Stomach (tissue), 9 donors: Measurements from ENCODE around the gene UGP2. TPM values are rescaled to one million over a fixed set of nuclear protein-coding genes. Genes with fewer than 3 reads are reported as not detected.

Experiments used
- DNase-seq, 2 donors: peaks; one replicate each; pipeline versions ENCODE4 v3.0.0 to v3.0.0-alpha.2; 2013 to 2019
- H3K27ac ChIP-seq, 5 donors: fragments of 200-600 bp in 4 of 5; sonication (generic) in 4 of 5; one replicate each; pipeline ENCODE4 v1.5.1; 2013 to 2019; ENCODE audit warnings: mild to moderate bottlenecking in 1 of 5, moderate library complexity in 1 of 5
- H3K27me3 ChIP-seq, 3 donors: fragments of 200-600 bp; sonication (generic); one replicate each; pipeline ENCODE4 v1.5.1; 2017 to 2019; ENCODE audit warnings: mixed run types in 1 of 3
- H3K36me3 ChIP-seq, 4 donors: fragments of 200-600 bp; sonication (generic); 1 replicate in 3 of 4; 2 replicates in 1 of 4; pipeline ENCODE4 v1.5.1; 2016 to 2019
- H3K4me1 ChIP-seq, 4 donors: fragments of 200-600 bp; sonication (generic); one replicate each; pipeline ENCODE4 v1.5.1; 2016 to 2019
- H3K4me3 ChIP-seq, 4 donors: fragments of 200-600 bp; sonication (generic) in 3 of 4; one replicate each; pipeline ENCODE4 v1.5.1; 2016 to 2019; ENCODE audit warnings: mild to moderate bottlenecking in 1 of 4
- H3K9me3 ChIP-seq, 4 donors: fragments of 200-600 bp; sonication (generic); one replicate each; pipeline ENCODE4 v1.5.1; 2016 to 2019
- EP300 ChIP-seq: sonication (generic); formaldehyde crosslinking; IDR thresholded peaks from one replicate; pipeline ENCODE4 v1.6.1; 2017; ENCODE audit warnings: antibody characterized with exemption
- POLR2A ChIP-seq, 4 donors: fragments of 450-650 bp; IDR thresholded peaks; one replicate each; pipeline ENCODE4 v1.6.1; 2016; ENCODE audit warnings: antibody characterized with exemption in 4 of 4, control low read depth in 2 of 4, mild to moderate bottlenecking in 1 of 4, moderate library complexity in 1 of 4
- POLR2AphosphoS5 ChIP-seq, 3 donors: sonication (generic); formaldehyde crosslinking; IDR thresholded peaks; one replicate each; pipeline ENCODE4 v1.6.1; 2016; ENCODE audit warnings: antibody characterized with exemption in 3 of 3
- WGBS, 5 donors: extraction: QIAGEN DNeasy Blood & Tissue Kit in 3 of 5; methylation state at CpG; one replicate each; pipeline versions ENCODE4 v1.1.5 to v1.1.7; 2013 to 2018; 5-methylcytosine and 5-hydroxymethylcytosine counted together
- intact Hi-C: fragments of 100-400 bp; cut with DNase I; formaldehyde crosslinking; loops from one replicate; pipeline ENCODE4 v1.15.1; 2023; ENCODE audit warnings: low total_unique reads
- polyA plus RNA-seq, 3 donors: library from polyadenylated mRNA; stranded (reverse); fragments of 200-250 nt; gene quantifications; one replicate each; pipeline ENCODE4 v1.2.3, GENCODE V29; 2013
- total RNA-seq, 5 donors: library from RNA; depleted of rRNA; stranded (reverse); fragments of >200 nt; gene quantifications; one replicate each; pipeline versions ENCODE4 v1.1.0 to v1.2.3, GENCODE V29; 2014 to 2016
- TF ChIP-seq, protein P1 (sequence below), 7 experiments: fragments of 450-650 bp in 4 of 7; fragments of 200-600 bp in 3 of 7; sonication (generic) in 3 of 7; IDR thresholded peaks; one replicate each; pipeline ENCODE4 v1.5.1; 2016 to 2019; ENCODE audit warnings: antibody characterized with exemption in 7 of 7, control low read depth in 2 of 7, mild to moderate bottlenecking in 1 of 7
- donor health status: healthy with polysubstance abuse.
- donor health status: Bipolar disorder and iron deficiency.
- donor health status: healthy.

Gene UGP2
- total and polyA plus RNA-seq, 8 donors: 38.5 to 135 (median 93.7) TPM

DNA sequence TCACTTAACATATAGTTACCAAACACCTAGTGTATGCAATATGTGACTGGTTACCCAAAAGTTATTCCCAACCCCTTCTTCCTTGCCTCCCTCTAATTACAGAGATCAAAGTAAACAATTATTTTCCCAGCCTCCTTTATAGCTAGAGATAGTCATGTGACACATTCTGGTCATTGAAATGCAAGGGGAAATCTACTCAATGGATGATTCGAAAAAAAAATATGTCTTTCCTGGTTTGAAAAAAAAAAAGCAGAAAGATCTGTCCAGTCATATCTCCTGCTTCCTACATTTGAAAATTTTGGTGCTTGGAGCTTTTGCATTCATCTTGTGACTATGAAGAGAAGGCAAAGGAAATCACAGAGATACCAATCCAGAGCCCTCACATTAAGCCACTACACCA, 27.6 kb upstream of the UGP2 start:
- no peaks in the 10 kb centered on the region for H3K36me3 ChIP-seq
- 77 to 82% (median 79%) methylated on average over 1 of the region's 1 CpG for WGBS, 5 donors
- DNase-seq: no peak
- H3K4me3 ChIP-seq: no peak overlapping the region
- no peaks in the 10 kb centered on the region for H3K9me3 ChIP-seq
- H3K27me3 ChIP-seq: no peaks in the 10 kb centered on the region
- H3K4me1 ChIP-seq: no peaks in the 10 kb centered on the region
- H3K27ac ChIP-seq: no peak overlapping the region
- TF ChIP-seq EP300 (no peak), POLR2AphosphoS5 (IDR thresholded peaks at IDR 0.05) (no peak), POLR2A (IDR thresholded peaks at IDR 0.05) (no peak)
- TF ChIP-seq, protein P1, sequence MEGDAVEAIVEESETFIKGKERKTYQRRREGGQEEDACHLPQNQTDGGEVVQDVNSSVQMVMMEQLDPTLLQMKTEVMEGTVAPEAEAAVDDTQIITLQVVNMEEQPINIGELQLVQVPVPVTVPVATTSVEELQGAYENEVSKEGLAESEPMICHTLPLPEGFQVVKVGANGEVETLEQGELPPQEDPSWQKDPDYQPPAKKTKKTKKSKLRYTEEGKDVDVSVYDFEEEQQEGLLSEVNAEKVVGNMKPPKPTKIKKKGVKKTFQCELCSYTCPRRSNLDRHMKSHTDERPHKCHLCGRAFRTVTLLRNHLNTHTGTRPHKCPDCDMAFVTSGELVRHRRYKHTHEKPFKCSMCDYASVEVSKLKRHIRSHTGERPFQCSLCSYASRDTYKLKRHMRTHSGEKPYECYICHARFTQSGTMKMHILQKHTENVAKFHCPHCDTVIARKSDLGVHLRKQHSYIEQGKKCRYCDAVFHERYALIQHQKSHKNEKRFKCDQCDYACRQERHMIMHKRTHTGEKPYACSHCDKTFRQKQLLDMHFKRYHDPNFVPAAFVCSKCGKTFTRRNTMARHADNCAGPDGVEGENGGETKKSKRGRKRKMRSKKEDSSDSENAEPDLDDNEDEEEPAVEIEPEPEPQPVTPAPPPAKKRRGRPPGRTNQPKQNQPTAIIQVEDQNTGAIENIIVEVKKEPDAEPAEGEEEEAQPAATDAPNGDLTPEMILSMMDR (IDR thresholded peaks at IDR 0.05): no peak
- intact Hi-C loops: no loop called here

DNA sequence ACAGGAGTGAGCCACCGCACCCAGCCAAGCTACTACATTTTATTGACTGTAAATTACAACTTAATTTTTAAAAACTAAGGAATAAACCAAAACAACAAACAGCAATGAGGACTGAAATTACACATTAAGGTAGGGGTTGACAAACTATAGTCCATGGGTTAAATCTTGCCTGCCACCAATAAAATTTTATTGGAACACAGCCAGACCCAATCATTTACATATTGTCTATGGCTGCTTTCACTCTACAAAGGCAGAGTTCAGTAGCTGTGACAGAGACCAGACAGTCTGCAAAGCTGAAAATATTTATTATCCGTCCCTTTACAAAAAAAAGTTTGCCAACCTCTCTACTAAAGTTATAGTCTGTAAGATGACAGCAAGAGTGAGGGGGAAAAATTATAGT, 24.3 kb upstream of the UGP2 start:
- Histone ChIP-seq H3K27ac (no peak overlapping the region), H3K27me3 (no peaks in the 10 kb centered on the region), H3K4me1 (no peaks in the 10 kb centered on the region), H3K4me3 (no peak overlapping the region), H3K9me3 (no peaks in the 10 kb centered on the region), H3K36me3 (no peaks in the 10 kb centered on the region)
- intact Hi-C loops: no loop called here
- no peak for DNase-seq
- WGBS, 5 donors: 47 to 71% (median 67%) methylated on average over 2 of the region's 2 CpGs
- TF ChIP-seq EP300 (no peak), POLR2AphosphoS5 (IDR thresholded peaks at IDR 0.05) (no peak), POLR2A (IDR thresholded peaks at IDR 0.05) (no peak)
- TF ChIP-seq, protein P1 (IDR thresholded peaks at IDR 0.05): no peak

DNA sequence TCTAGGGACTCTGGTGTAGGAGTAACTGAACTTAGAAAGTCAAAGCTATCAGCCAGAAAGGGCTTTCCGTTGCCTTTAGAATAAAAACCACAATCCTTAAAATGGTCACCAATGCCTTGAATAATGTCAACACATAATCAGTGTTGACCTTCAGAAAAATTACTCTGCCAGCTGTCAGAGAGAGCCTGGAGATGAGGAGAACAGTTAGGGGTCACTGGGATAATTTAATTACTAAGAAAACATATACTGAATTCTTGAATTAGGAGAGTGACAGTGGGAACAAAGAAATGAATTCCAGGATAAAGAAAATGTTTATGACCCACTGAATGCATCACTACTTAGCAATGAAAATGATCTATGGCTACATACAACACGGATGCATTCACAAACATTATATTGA, 23.4 kb upstream of the UGP2 start:
- no peak for DNase-seq
- 71 to 82% (median 74%) methylated on average over 2 of the region's 2 CpGs for WGBS, 5 donors
- Histone ChIP-seq H3K36me3 (no peaks in the 10 kb centered on the region), H3K27ac (no peak overlapping the region), H3K9me3 (no peaks in the 10 kb centered on the region), H3K27me3 (no peaks in the 10 kb centered on the region), H3K4me3 (no peak overlapping the region), H3K4me1 (no peaks in the 10 kb centered on the region)
- TF ChIP-seq POLR2A (IDR thresholded peaks at IDR 0.05): no peak
- TF ChIP-seq, protein P1 (IDR thresholded peaks at IDR 0.05): no peak
- no peak for TF ChIP-seq EP300
- TF ChIP-seq POLR2AphosphoS5 (IDR thresholded peaks at IDR 0.05): no peak
- intact Hi-C loops: no loop called here

GRCh38 chr2:63819256-63819655, 22.4 kb upstream of the UGP2 start:
- no peaks in the 10 kb centered on the region for H3K27me3 ChIP-seq
- H3K27ac ChIP-seq: peak overlapping the region in 4 of 5 donors; percentile 16 to 61 (median 36)
- no peak overlapping the region for H3K4me3 ChIP-seq
- WGBS, 5 donors: 58 to 71% (median 65%) methylated on average over 3 of the region's 3 CpGs
- no peaks in the 10 kb centered on the region for H3K36me3 ChIP-seq
- no peaks in the 10 kb centered on the region for H3K9me3 ChIP-seq
- H3K4me1 ChIP-seq: no peaks in the 10 kb centered on the region
- DNase-seq: no peak
- TF ChIP-seq EP300: no peak
- TF ChIP-seq, protein P1 (IDR thresholded peaks at IDR 0.05): no peak
- TF ChIP-seq POLR2AphosphoS5 (IDR thresholded peaks at IDR 0.05): no peak
- no peak for TF ChIP-seq POLR2A (IDR thresholded peaks at IDR 0.05)
- intact Hi-C loops: no loop called here
